GM12891 (cell line): ENCODE measurements around the gene NT5DC1.

Experiments
- POLR2A ChIP-seq: IDR thresholded peaks from 2 replicates; pipeline ENCODE4 v1.6.1; 2011; ENCODE audit warnings: low read depth, low read length, control low read depth
- POLR2AphosphoS5 ChIP-seq: IDR thresholded peaks from 2 replicates; pipeline ENCODE4 v1.6.1; 2011; ENCODE audit warnings: low read depth, low read length, control low read depth
- POU2F2 ChIP-seq: IDR thresholded peaks from 2 replicates; pipeline ENCODE4 v1.6.1; 2011; ENCODE audit warnings: low read depth, mild to moderate bottlenecking, control low read depth, low read length, moderate library complexity
- SPI1 ChIP-seq: IDR thresholded peaks from 2 replicates; pipeline ENCODE4 v1.6.1; 2011; ENCODE audit warnings: low read depth, low read length, control low read depth
- TAF1 ChIP-seq: IDR thresholded peaks from 2 replicates; pipeline ENCODE4 v1.6.1; 2011; ENCODE audit warnings: low read depth, low read length, control low read depth

DNA sequence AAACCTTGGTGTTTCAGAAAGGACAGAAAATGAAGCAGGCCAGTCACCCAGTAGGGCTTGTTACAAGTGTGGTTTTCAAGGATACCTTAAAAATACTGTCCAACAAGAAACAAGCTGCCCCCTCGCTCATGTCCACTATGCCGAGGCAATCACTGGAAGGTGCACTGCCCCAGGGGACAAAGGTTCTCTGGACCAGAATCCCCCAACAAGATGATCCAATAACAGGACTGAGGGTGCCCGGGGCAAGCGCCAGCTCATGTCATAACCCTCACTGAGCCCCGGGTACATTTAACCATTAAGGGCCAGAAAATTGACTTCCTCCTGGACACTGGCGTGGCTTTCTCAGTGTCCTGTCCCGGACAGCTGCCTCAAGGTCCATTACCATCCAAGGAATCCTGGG lies 6.6 kb upstream of the NT5DC1 start:
- TF ChIP-seq POLR2AphosphoS5 (no peak), POLR2A (no peak), TAF1 (no peak), SPI1 (no peak), POU2F2 (no peak)
